GM18502 (cell line): Measurements from ENCODE around the gene PRPS1.
"Not testable (repeated sequence)": the region's sequence is repeated elsewhere in the genome, so short reads cannot be mapped to it uniquely, and the experiment has no call there.

Experiments
- ATAC-seq: cut with Tn5 transposase; IDR thresholded peaks from one replicate; pipeline ENCODE4 v1.9.1; 2021; ENCODE audit warnings: mild to moderate bottlenecking; ENCODE audit not compliant: unreplicated experiment, poor library complexity

PRPS1 gene

DNA sequence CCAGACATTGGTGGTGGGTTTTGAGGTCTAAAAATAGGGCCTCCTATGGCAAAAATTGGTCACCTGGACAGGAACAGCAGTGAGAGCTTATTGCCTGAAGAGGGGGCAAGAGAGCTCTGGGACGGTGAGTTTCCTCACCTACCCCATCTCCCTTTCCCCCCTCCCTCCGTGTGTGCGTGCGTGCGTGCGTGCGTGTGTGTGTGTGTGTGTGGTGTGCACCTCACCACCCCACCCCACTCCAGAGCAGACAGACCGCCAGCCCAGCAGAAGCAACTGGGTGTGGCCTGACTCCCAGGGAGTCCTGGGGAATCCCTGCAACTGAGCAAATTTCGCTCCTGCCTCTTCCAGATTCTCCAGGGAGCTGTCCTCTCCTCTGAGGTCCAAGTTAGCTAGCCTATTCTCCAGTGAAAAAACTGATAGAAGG lies 44.7 kb downstream of the PRPS1 start:
- peak; percentile 25 for ATAC-seq

- ATAC-seq = peak; percentile 9
Observed at GRCh38 chrX:107673431-107673830, 45.1 kb downstream of the PRPS1 start.

GRCh38 chrX:107673933-107674479 lies 45.7 kb downstream of the PRPS1 start:
- ATAC-seq = peak; percentile 88

- ATAC-seq = peak; percentile 20
Observed at GRCh38 chrX:107674480-107675364, 46.4 kb downstream of the PRPS1 start.

GRCh38 chrX:107675365-107675654 lies 47.0 kb downstream of the PRPS1 start:
- ATAC-seq = no peak

- no peak for ATAC-seq
Observed at GRCh38 chrX:107675823-107676555, 47.7 kb downstream of the PRPS1 start.

DNA sequence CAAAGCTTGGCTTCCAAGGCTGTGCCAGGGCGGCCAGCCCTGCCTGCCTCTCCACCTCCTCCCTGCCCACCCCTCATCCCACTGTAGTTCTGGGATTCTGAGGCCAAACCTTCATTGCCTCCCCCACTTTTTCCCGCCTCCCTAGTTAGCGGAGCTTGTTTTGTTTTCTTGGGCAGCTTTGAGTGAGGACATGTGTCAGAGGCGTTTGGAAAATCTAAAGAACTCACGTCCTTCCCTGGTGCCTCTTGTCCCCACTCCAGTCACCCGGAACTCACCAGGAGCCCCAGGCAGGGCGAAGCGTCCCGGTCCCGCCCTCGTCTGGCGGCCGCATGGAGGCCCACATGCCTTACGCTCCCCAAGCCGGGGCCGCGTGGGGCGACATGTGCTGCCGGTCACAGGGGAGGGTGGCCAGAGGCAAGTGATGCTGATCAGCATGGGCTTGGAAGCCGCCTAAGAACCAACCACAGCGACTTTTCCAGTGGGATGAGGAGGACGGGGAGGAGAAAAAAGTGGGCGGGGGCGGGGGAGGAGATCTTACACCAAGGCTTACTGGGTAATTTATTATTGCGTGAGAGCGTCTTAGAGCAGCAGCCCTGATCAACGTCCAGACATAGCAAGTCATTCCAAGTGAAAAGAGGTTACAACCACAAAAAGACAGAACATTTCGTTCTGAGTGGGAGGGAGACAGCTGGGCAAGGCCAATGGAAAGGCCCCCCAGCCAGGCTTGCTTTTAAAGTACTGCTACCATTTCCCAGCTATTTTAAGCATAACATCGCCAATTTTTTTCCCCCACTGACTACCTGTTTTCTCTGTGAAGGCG lies 48.5 kb downstream of the PRPS1 start:
- ATAC-seq = peak; percentile 21

DNA sequence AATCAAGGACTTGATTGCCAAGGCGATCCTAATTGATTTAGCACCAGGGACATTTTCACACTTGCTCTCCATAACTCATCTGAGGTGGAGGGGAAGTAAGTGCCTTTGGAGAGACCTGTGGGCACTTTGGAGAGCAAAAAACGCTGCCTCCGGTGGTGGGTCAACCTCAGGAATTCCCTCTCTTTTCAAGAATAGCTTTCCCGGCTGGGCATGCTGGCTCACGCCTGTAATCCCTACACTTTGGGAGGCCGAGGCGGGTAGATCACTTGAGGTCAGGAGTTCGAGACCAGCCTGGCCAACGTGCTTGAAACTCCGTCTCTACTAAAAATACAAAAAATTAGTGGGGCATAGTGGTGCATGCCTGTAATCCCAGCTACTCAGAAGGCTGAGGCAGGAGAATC lies 49.2 kb downstream of the PRPS1 start:
- no peak for ATAC-seq

DNA sequence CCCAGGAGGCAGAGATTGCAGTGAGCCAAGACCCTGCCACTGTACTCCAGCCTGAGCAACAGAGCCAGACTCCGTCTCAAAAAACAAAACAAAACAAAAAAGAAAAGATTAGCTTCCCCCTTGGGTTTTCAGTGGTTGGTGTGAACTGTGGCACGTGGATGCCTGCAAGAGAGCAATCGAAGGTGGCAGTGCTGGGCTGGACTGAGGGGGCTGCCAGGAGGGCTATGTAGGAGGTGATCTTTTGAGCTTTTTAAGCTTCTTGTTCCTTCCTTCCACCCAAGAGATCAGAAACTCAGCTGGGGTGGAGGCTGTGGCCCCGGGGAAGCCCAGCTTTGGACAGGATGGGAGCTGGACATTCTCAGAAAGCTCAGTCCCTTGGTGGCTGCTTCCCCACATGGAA lies 49.6 kb downstream of the PRPS1 start:
- no peak for ATAC-seq

GRCh38 chrX:107678957-107679740 lies 50.8 kb downstream of the PRPS1 start:
- ATAC-seq = peak; percentile 38

- ATAC-seq = no peak
Observed at GRCh38 chrX:107682256-107682655, 53.9 kb downstream of the PRPS1 start.

GRCh38 chrX:107683124-107683895 lies 55.0 kb downstream of the PRPS1 start:
- ATAC-seq = no peak

DNA sequence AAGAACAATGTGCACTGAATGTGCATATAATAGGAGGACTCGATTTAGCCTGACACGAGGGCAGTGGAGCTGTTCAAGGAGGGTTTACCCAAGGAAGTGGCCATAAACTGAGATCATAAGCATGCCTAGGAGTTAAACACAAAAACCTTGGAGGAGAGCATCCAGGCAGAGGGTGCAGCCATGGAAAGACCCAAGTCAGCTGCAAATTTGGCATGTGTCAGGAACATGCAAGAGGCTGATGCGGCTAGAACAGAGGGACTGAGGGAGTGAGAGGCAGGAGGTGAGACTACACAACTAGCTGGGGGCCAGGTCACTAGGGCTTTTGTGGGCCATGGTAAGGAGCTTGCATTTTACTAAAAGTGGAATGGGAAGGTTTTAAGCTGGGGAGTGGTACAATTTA lies 55.6 kb downstream of the PRPS1 start:
- no peak for ATAC-seq

- ATAC-seq = peak; percentile 94
Observed at GRCh38 chrX:107684956-107685385, 56.7 kb downstream of the PRPS1 start.

GRCh38 chrX:107685586-107685985 lies 57.3 kb downstream of the PRPS1 start:
- ATAC-seq = not testable (repeated sequence)

- no peak for ATAC-seq
Observed at GRCh38 chrX:107686026-107686425, 57.7 kb downstream of the PRPS1 start.

DNA sequence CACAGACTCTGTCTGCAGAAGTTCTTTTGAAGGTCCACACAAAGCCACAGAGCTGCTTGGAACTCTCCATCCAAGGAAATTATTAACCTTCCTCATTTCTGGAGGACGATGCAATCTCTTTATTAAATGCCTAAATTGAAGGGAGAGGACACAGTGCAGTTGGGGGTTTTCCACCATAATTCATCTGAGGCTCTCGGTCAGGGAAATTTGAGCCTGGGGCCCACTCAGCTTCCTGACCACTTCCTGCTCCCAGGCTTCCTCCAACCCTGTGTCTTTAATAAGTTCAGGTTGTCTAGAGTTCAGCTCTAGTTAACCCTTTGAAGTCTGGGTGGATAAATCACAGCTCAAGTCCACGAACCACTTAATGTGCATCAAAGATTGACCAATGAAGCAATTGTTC lies 58.5 kb downstream of the PRPS1 start:
- ATAC-seq = no peak

- no peak for ATAC-seq
Observed at GRCh38 chrX:107687445-107687844, 59.1 kb downstream of the PRPS1 start.

DNA sequence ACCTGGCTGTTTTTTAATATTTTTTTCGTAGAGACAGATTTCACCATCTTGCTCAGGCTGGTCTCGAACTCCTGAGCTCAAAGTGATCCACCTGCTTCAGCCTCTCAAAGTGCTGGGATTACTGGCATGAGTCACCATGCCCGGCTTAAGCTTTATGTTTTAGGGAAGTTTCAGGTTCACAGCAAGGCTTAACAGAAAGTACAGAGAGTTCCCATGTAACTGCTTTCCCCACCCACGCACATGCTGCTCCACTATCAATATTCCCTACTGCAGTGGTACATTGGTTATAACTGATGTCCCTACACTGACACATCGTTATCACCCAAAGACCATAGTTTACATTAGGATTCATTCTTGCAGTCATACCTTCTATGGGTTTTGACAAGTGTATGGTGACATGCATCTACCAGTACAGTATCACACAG lies 62.7 kb downstream of the PRPS1 start:
- no peak for ATAC-seq
